Mesenteric fat pad (tissue), 1 donor: ENCODE results near the gene IBA57. TPM values are rescaled to one million over a fixed set of nuclear protein-coding genes. Genes with fewer than 3 reads are reported as not detected.
A peak's percentile ranks its signal among the peaks of the same experiment; 100 is the strongest.

Experiments
- DNase-seq: peaks from one replicate; pipeline ENCODE4 v3.0.0-alpha.2; 2020; ENCODE audit warnings: low spot score
- total RNA-seq: library from RNA; stranded (reverse); fragmentation: NEBNext Ultra II Directional; extraction: Animal tissue kit (Norgen Biotek cat#: 25700); gene quantifications from one replicate; pipeline ENCODE4 v1.2.1, GENCODE V29; 2021
- donor health status: DM: yes; HTN: yes; CAD: no.

The IBA57 gene
- total RNA-seq, 1 donor from 2014 or later: 7.5 TPM

DNA sequence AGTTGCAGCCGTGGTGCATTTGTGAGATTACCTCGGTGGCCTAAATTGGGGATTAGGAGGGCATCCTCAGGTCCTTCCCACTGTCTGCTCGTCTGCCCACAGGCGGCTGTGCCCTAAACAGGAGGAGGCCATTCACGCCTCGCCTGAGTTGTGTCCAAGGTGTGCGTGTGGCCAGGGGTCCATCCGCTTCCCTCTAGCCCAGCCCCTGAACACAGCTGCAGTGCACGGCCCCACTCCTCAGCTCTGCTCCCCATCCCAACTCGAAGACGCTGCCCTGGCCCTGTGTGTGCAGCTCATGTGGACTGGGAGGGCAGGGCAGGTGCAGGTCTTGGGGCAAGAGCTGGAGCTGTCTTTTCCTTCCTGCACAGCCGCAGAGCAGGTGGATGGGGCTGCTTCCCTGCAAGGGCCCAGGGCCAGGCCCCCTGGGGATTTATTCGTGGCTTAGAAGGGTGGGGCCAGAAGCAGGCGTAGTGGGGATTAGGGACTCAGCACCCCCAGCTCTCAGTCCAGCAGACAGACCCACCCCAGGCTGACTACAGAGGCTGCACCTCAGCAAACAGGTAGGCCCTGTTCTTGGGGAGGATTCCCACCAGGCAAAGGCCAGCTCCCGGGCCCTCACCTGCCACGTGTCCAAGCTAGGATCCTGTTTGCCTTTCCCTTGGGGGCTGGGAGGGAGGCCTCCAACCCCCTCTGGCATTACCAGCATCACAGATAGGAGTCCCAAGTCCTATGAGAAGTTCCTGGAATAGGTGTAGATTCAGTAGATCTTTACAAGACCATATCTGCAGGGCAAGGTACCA lies 21.2 kb upstream of the IBA57 start:
- no peak for DNase-seq

DNA sequence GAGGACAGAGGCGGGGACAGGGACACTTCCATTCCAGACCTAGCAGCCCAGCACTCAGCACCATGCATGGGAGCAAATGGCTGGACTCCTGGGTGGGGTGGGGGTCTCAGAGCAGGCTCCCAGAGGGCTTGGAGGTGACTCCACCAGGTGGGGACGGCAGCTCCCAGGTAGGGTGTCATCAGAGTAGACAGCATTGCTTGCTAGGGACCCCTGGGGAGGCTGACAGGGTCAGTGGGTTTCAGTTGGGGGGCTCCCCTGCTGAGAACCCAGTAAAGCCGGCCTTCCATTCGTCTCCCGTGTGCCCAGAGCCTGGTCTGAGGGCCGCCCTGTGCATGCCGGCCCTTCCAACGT lies 20.6 kb upstream of the IBA57 start:
- DNase-seq: no peak

DNA sequence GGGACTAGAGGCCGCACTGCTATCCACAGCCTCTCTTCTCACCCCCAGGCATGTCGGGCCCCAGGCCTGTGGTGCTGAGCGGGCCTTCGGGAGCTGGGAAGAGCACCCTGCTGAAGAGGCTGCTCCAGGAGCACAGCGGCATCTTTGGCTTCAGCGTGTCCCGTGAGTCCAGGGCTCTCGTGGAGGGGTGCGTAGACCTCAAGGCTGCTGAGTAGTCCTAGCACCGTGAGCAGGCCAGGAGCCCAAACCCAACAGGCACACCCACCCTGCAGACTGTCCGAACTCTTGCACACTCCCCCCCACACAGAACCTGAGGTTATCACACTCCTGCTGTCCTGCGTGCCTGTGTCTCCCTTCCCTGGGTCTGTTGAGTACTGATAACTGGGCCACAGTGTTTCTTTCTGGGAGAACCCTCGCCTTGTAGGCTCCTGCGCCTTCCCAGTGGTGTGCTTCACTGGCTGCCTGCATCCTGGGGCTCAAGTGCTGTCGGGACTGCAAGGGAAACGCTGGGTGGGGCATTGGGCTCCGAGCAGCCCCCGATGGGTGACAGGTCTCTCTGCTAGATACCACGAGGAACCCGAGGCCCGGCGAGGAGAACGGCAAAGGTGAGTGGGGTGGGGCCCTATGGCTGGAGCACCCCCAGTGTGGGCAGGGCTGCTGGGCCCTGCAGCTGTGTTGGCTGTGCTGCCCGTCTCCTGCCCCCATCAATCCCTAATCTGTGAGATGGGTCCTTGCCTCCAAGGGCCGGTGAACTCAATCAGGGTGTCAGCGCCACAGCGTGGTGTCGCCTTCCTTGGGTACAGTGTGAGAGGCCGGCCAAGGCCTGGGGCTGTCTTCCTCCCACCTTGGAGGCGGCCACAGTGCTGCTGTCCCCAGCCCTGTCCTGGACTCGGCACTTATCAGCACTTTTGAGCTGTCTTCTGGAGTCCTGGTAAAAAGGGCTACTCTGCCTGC lies 19.9 kb upstream of the IBA57 start:
- DNase-seq: no peak

DNA sequence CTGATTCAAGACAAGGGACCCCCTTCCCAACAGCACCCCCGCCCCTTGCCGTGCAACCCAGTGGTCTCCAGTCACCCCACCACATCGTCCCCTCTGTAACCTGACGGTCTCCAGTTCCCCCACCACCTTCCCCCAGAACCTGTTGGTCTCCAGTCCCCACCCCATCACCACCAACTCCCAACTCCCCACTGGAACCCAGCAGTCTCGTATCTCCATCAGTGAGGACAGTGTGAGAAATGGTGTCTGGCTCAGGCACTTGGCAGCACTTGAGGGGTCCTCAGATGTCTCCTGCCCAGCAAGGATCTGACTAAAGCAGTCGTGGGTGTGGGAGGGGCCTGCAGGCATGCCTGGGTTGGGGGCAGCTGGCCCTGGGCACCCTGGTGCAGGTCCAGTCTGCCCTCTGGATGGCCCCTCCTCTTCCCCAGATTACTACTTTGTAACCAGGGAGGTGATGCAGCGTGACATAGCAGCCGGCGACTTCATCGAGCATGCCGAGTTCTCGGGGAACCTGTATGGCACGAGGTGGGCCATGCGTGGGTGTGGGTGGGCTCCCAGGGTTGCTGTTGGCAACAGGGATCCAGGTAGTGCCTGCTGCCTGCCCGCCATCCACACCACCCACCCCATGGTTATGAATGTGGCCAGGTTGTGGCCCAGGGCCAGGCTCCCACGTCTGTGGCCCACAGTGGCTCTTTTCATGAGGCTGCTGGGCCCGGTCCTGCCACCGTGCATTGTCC lies 19.0 kb upstream of the IBA57 start:
- DNase-seq: no peak

DNA sequence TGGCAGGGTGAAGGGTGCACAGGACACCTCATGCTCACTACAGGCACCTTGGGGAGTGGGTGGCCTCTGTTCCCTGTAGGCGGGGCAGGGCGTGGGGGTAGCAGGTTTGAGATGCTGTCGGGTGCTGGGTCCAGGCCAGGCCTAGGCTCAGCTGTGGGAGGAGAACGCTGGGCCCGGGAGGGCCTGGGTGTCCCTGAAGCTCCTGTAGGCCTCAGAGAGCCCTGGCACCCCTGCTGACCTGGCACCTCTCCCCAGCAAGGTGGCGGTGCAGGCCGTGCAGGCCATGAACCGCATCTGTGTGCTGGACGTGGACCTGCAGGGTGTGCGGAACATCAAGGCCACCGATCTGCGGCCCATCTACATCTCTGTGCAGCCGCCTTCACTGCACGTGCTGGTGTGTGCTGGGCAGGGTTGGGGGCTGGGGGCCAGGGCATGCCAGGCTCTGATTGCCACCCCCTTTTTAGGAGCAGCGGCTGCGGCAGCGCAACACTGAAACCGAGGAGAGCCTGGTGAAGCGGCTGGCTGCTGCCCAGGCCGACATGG lies 18.4 kb upstream of the IBA57 start:
- DNase-seq: peak; percentile 88

DNA sequence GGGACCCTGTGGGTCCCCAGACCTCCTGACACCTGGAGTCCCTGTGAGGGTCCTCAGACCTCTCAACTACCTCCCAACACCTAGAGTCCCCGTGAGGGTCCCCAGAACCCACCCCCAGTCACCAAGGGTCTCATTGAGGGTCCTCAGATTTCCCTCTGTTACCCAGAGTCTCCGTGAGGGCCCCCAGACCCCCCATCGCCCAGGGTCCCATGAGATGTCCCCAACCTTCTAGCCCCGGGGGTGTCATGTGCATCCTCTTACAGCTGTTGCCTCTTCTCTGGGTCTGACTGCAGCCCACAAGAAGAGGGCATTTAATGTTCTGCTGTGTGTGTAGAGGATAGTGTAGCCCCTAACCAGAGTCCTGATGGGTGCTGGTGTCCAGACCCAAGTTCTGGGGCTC lies 17.8 kb upstream of the IBA57 start:
- no peak for DNase-seq

DNA sequence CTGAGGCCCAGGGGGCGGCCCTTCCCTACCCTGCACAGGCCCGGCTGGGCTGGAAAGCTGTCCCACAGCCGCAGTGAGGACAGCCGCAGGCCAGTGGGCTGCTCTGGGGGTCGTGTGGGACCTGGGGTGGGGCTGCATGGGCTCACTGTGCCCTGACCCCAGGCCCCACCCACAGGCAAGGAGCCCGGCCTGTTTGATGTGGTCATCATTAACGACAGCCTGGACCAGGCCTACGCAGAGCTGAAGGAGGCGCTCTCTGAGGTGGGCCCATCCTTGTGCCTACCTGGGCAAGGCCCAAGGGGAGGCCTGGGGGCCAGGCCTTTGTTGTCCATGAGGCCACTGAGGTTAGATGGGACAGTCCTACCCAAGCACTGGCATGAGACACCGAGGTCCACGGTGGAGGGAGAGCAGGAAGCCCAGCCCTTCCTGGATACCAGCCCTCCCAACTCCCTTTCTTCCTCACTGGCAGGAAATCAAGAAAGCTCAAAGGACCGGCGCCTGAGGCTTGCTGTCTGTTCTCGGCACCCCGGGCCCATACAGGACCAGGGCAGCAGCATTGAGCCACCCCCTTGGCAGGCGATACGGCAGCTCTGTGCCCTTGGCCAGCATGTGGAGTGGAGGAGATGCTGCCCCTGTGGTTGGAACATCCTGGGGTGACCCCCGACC lies 17.3 kb upstream of the IBA57 start:
- DNase-seq: peak; percentile 74

DNA sequence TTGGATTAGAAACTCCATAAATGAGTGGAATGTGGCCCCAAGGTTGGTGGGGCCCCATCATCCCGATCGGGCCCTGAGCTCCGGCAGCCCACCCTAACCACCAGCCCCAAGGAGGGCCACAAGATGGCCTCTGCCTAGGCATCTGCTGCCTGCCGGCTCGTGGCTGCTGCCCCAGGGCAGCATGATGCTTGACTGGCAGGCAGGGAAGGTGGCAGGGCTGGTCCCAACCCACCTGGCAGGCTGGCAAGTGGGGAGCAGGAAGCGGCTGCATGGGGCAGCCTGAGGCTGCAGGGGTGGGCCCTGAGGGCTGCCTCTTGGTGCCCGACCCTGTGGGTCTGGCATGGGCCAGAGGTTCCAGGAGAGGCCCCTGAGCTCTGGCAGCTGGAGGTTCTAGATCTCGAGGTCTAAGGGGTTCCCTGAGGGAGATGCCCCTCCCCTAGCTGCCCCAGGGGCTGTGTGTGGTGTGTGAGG lies 16.6 kb upstream of the IBA57 start:
- peak; percentile 85 for DNase-seq

DNA sequence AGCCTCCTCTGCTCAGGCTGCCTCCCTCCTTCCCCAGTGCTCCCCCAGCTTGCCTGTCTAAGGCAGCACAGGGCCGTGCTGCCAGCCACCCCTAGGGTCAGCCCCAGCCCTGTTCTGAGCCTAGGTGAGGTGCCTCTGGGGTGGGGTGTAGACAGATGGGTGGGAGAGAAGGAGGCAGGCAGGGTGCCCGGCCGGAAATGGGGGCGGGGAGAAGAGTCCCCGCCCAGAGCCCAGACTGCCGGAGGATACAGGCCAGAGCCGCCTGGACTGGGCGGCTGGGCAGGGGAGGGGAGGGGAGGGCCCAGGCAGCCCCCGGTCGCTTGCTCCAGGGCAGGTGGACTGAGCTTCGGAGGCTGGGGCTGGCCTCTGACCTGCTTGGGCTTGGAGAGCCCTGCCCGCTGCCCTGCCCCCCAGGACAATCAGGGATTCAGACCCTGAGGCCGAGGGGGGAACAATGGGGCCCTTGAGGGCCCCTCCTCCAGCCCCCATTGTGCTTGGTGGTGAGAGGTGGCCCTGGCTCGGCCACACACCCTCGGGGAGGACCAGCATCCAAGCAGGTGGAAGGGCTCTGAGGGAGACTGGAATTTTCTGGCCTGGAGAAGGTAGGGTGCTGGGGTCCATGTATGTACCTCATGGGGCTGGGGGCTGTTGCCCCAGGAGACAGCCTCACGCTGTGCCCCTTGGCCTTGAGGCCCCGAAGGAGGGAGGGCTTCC lies 16.0 kb upstream of the IBA57 start, which contains the start of gene GJC2:
TSS of gene GJC2 (plus strand) at position 525 of the 714 bp plus-strand sequence. CDS start 7,829 bp downstream, outside the sequence.
- peak; percentile 89 for DNase-seq

DNA sequence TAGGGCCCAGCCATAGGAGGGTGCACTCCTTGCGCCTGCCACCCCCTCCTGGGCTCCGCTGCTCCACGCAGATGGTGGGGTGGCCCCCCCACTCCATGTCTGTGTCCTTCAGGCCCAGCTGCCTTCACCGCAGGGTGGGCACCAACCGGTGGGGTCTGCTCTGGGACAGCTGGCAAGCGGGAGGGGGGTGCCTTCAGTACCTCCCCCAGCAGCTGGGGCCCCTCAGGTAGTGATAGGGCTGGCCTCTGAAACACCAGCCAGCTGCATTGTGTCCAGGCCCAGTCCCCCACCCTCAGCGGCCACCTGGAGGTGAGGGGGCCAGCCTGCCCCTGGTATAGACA lies 15.5 kb upstream of the IBA57 start:
- DNase-seq: peak; percentile 86

DNA sequence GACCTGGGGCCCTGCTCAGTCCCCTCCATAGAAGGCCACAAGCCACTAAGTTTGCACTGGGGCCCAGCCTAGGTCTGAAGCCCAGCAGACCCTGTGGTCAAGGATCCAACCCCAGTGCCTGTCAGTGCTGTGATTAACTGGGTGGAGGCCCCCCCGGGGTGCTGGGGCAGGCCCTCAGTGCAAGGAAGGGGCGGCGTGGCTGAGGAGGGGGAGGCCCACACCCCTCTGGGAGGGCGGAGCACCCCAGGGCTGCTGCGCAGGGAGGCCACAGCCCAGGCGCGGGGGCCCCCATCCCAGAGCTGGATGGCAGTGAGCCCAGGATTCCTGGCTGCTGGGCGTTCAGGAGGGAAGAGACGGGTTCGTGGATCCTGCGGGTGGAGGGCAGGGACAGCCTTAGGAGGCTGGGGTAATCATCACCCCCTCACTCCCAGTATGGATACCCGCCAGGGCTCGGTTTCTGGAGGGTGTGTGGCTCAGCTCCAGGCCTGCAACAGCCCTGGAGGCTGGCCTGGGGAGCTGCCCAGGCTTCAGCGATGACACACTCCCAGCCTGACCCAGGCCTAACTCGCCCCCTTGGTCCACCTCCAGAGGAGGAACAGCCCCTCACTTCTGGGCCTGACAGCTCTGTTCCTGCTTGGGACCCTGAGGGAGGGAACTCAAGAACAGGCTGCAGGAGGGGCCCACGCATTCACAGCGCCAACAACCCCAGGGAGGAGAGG lies 15.0 kb upstream of the IBA57 start:
- peak; percentile 89 for DNase-seq

DNA sequence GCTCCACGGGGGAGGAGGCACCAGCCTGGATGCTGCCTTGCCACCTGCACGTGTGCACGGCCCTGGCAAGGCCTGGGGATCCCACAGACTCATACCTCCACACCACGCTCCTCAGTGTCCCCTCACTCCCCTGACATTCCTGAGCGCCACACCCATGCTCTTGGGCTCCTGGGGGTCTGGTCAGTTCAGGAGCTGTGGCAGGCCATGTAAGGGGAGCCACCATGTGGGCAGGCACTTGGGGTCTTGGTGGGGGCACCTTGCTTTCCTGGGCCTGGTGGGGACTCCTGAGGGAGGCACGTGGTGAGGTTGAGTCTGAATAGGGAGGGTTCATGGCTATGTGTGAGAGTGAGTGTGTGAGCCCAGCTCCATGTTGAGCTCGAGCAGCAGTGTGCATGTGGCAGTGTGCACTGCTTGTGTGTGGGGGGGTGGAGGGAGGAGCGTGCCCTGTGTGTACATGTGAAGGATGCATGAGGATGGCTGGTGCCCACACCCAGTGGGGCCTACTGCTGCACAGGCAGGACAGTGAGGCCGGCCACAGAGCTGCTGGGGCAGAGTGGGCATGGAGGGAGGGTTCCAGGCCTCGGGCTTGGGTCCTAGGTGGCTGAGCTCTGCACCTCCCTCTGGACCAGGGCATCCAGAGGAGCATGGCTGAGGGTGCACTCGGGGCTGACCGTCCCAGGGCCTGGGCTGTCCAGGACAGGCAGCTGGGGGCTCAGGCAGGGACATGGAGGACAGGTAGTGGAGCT lies 14.3 kb upstream of the IBA57 start:
- no peak for DNase-seq

DNA sequence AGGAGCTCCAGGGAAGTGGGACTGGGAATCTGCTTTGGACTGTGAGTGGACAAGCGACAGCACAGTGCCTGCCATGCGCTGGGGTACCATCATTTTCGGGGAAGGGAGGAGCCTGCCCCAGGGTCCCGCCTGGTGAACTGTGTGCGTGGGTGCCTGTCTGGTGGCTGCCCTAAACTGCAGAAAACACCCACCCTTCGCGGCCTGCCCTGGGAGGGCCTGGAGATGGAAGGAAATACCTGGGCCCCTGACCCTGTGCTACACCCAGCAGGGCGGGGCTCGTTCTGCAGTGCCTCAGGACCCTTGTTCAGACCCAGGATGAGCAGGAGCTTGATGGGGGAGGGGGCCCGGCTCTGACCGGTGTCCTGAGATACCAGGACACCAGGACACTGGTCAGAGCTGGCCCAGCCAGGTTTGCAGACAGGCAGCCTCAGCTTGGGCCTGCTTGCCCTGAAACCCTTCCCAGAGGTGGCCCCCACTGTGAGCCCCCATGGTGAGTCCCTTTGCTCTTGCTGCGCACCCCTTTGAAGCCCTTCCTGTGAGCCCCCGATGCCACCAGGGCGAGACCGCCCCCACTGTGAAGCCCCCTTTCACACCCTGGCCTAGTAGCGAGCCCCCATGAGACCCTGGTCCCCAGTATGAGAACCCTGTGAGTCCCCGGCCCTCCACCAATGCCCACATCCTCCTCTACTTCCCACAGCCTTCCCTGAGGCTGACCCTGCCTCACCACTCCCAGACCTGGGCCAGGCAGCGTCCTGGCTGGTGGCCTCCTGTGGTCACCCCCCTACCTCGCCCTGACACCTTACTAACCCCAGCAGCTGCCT lies 13.3 kb upstream of the IBA57 start:
- DNase-seq: no peak

DNA sequence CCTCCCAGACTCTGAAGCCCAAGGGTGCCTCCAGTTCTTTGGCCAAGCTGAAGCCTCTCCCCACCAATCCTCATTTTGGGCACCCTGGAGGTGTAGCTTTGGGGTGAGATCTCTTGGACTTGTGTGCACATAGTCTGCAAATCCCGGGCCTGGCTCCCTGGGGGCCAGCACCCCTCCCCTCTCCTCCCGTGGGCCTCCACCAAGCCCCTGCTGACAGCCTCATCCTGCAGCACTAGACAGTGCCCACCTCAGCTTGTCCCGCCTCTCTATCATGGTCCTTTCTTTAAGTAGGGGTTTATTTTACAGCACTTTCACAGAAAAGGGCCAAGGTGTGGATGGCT lies 12.7 kb upstream of the IBA57 start:
- DNase-seq: no peak

DNA sequence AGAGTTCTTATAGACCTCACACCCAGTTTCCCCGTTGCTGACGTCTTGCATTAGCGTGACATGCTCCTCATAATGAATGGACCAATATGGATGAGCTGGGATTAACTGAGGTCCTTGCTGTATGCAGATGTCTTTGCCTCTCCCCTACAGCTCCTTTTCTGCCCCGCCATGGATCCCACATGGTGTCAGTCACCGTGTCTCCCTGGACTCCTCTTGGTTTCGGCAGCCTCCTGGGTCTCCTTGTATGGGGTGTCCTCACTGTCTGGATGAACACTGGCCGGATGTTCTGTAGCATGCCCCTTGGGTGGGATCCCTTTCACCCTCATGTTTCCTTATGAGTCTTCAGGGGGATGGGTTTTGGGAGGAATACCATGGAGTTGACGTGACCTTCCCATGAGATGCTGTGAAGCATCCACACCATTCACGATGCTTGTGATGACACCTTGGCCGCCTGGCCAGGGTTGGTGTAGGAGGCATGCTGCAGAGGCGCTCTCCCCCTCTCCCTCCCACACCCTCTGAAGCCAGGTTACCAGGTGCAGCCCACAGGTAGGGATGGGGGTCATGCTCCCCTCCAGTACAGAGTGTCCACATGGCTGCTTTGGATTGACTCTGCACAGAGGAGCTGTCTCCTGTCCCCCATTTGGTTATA lies 11.5 kb upstream of the IBA57 start:
- DNase-seq: no peak

DNA sequence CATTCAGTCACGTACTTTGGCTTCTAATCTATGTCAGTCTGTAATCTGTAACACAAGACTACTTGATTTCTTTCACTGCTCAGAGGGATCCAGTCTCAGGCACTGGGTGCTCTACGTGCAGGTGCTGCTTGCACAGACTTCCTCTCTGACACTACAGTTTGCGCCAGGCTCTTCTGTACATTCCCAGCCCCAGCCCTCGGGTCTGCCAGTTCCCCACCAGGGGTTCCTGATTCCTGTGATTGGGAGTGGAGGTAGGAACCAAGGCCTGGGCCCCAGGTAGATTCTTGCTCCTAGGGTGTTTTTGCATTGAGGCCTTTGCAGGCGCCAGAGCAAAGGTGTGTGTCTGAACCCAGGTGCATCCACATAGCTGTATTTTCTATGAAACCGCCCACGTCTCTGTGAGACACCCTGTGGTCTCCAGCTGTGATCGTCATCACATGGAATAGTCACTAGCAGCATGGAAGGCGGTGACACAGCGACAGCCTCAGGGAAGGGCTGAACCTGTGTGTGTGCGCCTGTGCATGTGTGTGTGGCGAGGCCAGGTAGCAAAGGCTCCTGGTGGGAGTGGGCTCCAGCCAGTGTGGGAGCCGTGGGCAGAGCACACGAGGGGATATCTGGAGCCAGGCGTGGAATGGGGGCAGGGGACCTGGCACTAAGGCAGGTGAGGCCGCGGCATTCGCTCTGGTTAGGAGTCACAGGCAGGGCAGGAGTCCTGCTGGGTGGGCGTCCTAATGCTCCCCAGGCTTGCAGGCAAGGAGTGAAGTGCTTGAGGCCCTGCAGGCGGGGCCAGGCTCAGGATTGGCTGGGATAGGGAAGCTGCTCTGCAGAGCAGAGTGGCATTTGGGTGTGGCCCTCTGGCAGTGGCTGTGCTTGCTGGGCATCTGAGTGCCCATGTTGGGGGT lies 10.7 kb upstream of the IBA57 start:
- no peak for DNase-seq
